Gastroesophageal sphincter (tissue), 4 donors: ENCODE data around the gene DHCR24. TPM values are rescaled to one million over a fixed set of nuclear protein-coding genes. Genes with fewer than 3 reads are reported as not detected.

Experiments used
- ATAC-seq: fragments of 150-250 bp; one replicate; pipeline ENCODE4 v1.9.1; 2016; ENCODE audit warnings: mild to moderate bottlenecking, moderate library complexity
- H3K27ac ChIP-seq, 4 donors: fragments of 200-600 bp; sonication (generic) in 3 of 4; 1 replicate in 3 of 4; 2 replicates in 1 of 4; pipeline ENCODE4 v1.5.1; 2016 to 2019
- H3K27me3 ChIP-seq: fragments of 200-600 bp; sonication (generic); one replicate; pipeline ENCODE4 v1.5.1; 2019
- H3K36me3 ChIP-seq, 2 donors: fragments of 200-600 bp; sonication (generic); one replicate each; pipeline ENCODE4 v1.5.1; 2019; ENCODE audit warnings: control low read depth in 1 of 2
- H3K4me1 ChIP-seq, 3 donors: fragments of 200-600 bp; sonication (generic); 1 replicate in 2 of 3; 2 replicates in 1 of 3; pipeline ENCODE4 v1.5.1; 2016 to 2019; ENCODE audit warnings: control low read depth in 2 of 3
- H3K4me3 ChIP-seq, 2 donors: fragments of 200-600 bp; sonication (generic); one replicate each; pipeline ENCODE4 v1.5.1; 2019; ENCODE audit warnings: mild to moderate bottlenecking in 1 of 2, moderate library complexity in 1 of 2
- H3K9me3 ChIP-seq, 3 donors: fragments of 200-600 bp; sonication (generic); one replicate each; pipeline ENCODE4 v1.5.1; 2017 to 2019; ENCODE audit warnings: control low read depth in 2 of 3
- EP300 ChIP-seq: sonication (generic); formaldehyde crosslinking; IDR thresholded peaks from one replicate; pipeline ENCODE4 v1.6.1; 2017; ENCODE audit warnings: antibody characterized with exemption, mild to moderate bottlenecking
- POLR2A ChIP-seq, 2 donors: fragments of 450-650 bp; IDR thresholded peaks; one replicate each; pipeline ENCODE4 v1.6.1; 2017; ENCODE audit warnings: antibody characterized with exemption in 2 of 2, mild to moderate bottlenecking in 2 of 2, moderate library complexity in 1 of 2
- POLR2AphosphoS5 ChIP-seq: sonication (generic); formaldehyde crosslinking; IDR thresholded peaks from one replicate; pipeline ENCODE4 v1.6.1; 2017; ENCODE audit warnings: antibody characterized with exemption
- WGBS, 2 donors: methylation state at CpG; one replicate each; pipeline ENCODE4 v1.1.5; 2018; ENCODE audit warnings: low coverage in 1 of 2; 5-methylcytosine and 5-hydroxymethylcytosine counted together
- total RNA-seq, 4 donors: library from RNA; depleted of rRNA; stranded (reverse); fragments of >200 nt; gene quantifications; one replicate each; pipeline ENCODE4 v1.1.0, GENCODE V29; 2016
- TF ChIP-seq, protein P1 (sequence below), 4 experiments: fragments of 200-600 bp in 2 of 4; fragments of 450-650 bp in 2 of 4; sonication (generic) in 1 of 4; IDR thresholded peaks; one replicate each; pipeline ENCODE4 v1.5.1; 2017 to 2019; ENCODE audit warnings: antibody characterized with exemption in 4 of 4, mild to moderate bottlenecking in 2 of 4, moderate library complexity in 2 of 4

The DHCR24 gene
- total RNA-seq, 4 donors from 2014 or later: 7.9 to 31.9 (median 15.9) TPM

DNA sequence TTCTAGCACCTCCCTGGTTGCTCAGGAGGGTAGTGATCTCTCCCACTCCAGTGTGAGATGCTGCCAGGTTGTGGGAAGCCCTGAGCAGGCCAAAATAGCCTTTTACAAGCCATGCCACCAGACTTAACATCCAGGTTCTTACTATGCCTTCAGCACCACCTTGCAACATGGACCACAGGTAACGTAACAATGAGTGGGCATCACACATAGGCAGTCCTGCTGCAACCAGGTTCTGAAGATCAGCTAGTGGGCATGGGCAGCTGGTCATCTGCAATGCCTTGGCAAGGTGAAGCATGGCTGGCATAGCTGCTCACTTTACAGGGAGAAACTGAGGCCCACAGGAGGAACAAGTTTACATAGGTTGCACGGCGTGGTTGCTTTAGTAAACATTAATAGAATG is 40.7 kb downstream of the DHCR24 start:
- 79% methylated on average over 2 of the region's 3 CpGs; no CpG with 5 or more reads in 1 of the 2 donors for WGBS, 2 donors
- Histone ChIP-seq H3K36me3 (peaks cover 0 to 10% of the 10 kb centered on the region in 2 donors), H3K27ac (no peak overlapping the region), H3K4me1 (peaks cover 0 to 3% (median 0%) of the 10 kb centered on the region in 3 donors), H3K9me3 (no peaks in the 10 kb centered on the region), H3K27me3 (no peaks in the 10 kb centered on the region), H3K4me3 (no peak overlapping the region)
- no peak for ATAC-seq
- TF ChIP-seq POLR2A (IDR thresholded peaks at IDR 0.05): no peak
- TF ChIP-seq, protein P1, sequence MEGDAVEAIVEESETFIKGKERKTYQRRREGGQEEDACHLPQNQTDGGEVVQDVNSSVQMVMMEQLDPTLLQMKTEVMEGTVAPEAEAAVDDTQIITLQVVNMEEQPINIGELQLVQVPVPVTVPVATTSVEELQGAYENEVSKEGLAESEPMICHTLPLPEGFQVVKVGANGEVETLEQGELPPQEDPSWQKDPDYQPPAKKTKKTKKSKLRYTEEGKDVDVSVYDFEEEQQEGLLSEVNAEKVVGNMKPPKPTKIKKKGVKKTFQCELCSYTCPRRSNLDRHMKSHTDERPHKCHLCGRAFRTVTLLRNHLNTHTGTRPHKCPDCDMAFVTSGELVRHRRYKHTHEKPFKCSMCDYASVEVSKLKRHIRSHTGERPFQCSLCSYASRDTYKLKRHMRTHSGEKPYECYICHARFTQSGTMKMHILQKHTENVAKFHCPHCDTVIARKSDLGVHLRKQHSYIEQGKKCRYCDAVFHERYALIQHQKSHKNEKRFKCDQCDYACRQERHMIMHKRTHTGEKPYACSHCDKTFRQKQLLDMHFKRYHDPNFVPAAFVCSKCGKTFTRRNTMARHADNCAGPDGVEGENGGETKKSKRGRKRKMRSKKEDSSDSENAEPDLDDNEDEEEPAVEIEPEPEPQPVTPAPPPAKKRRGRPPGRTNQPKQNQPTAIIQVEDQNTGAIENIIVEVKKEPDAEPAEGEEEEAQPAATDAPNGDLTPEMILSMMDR (IDR thresholded peaks at IDR 0.05): no peak
- TF ChIP-seq POLR2AphosphoS5: no peak
- TF ChIP-seq EP300: no peak

DNA sequence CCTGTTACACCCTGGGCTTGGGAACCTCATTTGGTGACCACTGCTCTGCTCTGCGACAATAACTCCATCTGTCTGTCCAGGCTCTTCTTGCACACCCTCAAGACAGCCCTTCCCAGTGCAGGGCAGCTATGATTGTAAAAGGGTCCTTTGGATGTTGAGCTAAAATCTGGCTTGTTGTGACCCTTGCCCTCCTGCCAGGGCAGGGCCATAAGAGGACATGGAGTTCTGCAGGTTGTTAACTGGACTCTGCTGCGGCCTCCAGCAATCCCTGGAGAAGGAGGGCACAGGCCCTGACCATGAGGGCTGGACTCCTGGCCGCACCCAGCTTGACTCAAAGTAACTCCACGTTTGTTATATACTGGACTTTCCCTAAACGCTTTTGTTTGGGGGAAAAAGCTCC is 41.2 kb downstream of the DHCR24 start:
- no peaks in the 10 kb centered on the region for H3K27me3 ChIP-seq
- 83 to 96% methylated on average over 4 of the region's 5 CpGs for WGBS, 2 donors
- ATAC-seq: no peak
- H3K9me3 ChIP-seq: no peaks in the 10 kb centered on the region
- no peaks in the 10 kb centered on the region for H3K4me1 ChIP-seq
- H3K36me3 ChIP-seq: peaks cover 0 to 5% of the 10 kb centered on the region in 2 donors
- no peak for TF ChIP-seq EP300
- TF ChIP-seq, protein P1 (IDR thresholded peaks at IDR 0.05): no peak
- TF ChIP-seq POLR2AphosphoS5: no peak
- TF ChIP-seq POLR2A (IDR thresholded peaks at IDR 0.05): no peak
- no peak overlapping the region for H3K27ac ChIP-seq
- no peak overlapping the region for H3K4me3 ChIP-seq

DNA sequence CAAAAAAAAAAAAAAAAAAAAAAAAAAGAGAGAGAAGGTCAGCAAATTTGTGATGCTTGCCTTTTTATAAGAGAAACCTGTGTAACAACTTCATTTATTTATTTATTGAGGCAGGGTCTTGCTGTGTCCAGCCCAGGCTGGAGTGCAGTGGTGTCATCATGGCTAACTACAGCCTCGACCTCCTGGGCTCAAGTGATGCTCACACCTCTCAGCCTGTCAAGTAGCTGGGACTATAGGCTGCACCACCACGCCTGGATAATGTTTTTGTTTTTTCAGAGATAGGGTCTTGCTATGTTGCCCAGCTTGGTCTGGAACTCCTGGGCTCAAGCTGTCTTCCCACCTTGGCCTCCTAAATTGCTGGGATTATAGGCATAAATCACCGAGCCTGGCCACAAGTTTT is 42.4 kb downstream of the DHCR24 start:
- Histone ChIP-seq H3K4me1 (no peaks in the 10 kb centered on the region), H3K27me3 (no peaks in the 10 kb centered on the region), H3K4me3 (no peak overlapping the region), H3K9me3 (no peaks in the 10 kb centered on the region), H3K27ac (no peak overlapping the region), H3K36me3 (peaks cover 0 to 3% of the 10 kb centered on the region in 2 donors)
- no peak for TF ChIP-seq POLR2A (IDR thresholded peaks at IDR 0.05)
- TF ChIP-seq, protein P1 (IDR thresholded peaks at IDR 0.05): no peak
- TF ChIP-seq EP300: no peak
- TF ChIP-seq POLR2AphosphoS5: no peak
- WGBS, 2 donors: 77% methylated on average over 3 of the region's 3 CpGs; no CpG with 5 or more reads in 1 of the 2 donors
- ATAC-seq: no peak

DNA sequence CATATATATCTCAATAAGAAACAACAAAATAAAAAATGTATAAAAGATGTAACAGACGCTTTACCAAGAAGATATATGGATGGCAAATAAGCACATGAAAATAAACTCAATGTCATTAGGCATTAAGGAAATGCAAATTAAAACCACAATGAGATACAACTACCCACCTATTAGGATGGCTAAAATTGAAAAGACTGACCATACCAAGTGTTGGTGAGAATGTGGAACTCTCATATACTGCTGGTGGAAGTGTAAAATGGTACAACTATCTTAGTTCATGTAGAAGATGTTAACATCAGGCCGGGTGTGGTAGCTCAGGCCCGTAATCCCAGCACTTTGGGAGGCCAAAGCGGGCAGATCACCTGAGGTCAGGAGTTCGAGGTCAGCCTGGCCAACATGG is 43.5 kb downstream of the DHCR24 start:
- Histone ChIP-seq H3K27ac (no peak overlapping the region), H3K4me3 (no peak overlapping the region), H3K9me3 (no peaks in the 10 kb centered on the region), H3K27me3 (no peaks in the 10 kb centered on the region), H3K4me1 (no peaks in the 10 kb centered on the region), H3K36me3 (no peaks in the 10 kb centered on the region)
- no peak for ATAC-seq
- WGBS, 2 donors: 86 to 94% methylated on average over 5 of the region's 5 CpGs
- TF ChIP-seq POLR2AphosphoS5 (no peak), POLR2A (IDR thresholded peaks at IDR 0.05) (no peak), EP300 (no peak)
- TF ChIP-seq, protein P1 (IDR thresholded peaks at IDR 0.05): no peak

DNA sequence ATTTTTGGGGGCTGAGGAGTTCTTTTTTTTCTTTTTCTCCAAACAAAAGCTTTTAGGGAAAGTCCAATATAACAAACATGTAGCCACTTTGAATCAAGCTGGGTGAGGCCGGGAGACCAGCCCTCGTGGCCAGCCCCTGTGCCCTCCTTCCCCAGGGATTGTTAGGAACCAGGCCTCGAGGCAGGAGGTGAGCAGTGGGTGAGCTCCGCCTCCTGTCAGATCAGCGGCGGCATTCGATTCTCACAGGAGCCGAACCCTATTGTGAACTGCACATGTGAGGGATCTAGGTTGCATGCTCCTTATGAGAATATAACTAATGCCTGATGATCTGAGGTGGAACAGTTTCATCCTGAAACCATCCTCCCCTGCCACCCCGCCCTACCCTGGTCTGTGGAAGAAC is 44.0 kb downstream of the DHCR24 start:
- no peak overlapping the region for H3K4me3 ChIP-seq
- no peak overlapping the region for H3K27ac ChIP-seq
- no peak for TF ChIP-seq POLR2AphosphoS5
- TF ChIP-seq POLR2A (IDR thresholded peaks at IDR 0.05): no peak
- TF ChIP-seq EP300: no peak
- TF ChIP-seq, protein P1 (IDR thresholded peaks at IDR 0.05): no peak
- no peaks in the 10 kb centered on the region for H3K36me3 ChIP-seq
- ATAC-seq: no peak
- no peaks in the 10 kb centered on the region for H3K4me1 ChIP-seq
- no peaks in the 10 kb centered on the region for H3K9me3 ChIP-seq
- 0 to 63% methylated on average over 1 to 9 of the region's 9 CpGs for WGBS, 2 donors
- H3K27me3 ChIP-seq: no peaks in the 10 kb centered on the region
